ENCODE results near the gene METTL22.

Gene METTL22

DNA sequence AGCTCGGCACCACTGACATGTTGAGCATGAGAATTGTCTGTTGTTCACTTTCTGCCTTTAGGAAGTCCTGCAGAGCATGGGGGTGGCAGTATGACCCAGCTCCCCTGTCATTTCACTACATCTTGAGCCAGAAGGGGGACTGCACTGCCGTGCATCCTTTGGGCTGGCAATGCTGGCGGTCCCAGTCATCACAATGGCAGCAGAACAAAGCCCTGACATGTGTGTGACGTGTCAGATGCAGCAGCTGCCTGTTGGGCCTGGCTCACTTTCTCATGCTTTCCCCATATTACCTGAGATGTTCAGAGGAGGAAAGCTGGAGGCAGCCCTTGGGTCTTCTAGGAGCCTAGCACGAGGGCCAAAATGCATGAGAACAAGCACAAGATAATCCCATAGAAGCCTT lies 46.6 kb downstream of the METTL22 start:
- DNase-seq (ENCODE audit: low spot score) = no peak

DNA sequence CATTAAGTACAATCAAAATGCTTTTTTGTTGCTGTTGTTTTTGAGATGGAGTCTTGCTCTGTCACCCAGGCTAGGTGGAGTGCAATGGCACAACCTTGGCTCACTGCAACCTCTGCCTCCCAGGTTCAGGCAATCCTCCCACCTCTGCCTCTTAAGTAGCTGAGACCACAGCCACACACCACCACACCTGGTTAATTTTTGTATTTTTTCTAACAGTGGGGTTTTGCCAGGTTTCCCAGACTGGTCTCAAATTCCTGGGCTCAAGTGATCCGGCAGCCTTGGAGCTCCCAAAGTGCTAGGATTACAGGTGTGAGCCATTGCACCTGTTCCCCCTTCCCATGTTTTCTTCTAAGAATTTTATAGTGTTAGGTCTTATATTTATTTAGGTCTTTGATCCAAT lies 48.0 kb downstream of the METTL22 start:
- DNase-seq (ENCODE audit: low spot score) = no peak

DNA sequence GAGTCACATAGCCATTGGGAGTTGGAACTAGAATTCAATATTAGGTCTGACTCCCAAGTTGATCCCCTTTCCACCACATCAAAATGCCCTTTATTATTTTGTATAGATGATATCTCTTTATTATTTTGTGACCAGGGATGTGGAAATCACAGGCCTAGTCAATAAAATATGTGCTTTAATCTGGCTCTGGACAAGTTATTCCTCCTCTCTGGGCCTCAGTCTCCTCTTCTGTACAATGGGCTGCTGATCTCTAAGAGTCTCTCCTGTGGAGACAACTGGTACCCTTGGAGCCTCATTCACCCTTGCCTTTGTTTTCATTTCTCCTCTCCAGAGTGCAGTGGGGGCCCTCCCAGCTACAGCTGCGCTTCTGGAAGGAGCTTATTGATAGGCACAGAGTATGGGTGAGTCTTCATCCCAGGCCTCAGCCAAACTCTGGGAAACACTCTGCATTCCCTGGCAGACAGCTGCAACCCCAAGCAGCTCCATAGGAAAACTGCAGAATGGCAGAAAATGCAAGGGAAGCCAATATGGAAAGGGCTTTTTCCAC lies 48.6 kb downstream of the METTL22 start:
- no peak for DNase-seq (ENCODE audit: low spot score)

DNA sequence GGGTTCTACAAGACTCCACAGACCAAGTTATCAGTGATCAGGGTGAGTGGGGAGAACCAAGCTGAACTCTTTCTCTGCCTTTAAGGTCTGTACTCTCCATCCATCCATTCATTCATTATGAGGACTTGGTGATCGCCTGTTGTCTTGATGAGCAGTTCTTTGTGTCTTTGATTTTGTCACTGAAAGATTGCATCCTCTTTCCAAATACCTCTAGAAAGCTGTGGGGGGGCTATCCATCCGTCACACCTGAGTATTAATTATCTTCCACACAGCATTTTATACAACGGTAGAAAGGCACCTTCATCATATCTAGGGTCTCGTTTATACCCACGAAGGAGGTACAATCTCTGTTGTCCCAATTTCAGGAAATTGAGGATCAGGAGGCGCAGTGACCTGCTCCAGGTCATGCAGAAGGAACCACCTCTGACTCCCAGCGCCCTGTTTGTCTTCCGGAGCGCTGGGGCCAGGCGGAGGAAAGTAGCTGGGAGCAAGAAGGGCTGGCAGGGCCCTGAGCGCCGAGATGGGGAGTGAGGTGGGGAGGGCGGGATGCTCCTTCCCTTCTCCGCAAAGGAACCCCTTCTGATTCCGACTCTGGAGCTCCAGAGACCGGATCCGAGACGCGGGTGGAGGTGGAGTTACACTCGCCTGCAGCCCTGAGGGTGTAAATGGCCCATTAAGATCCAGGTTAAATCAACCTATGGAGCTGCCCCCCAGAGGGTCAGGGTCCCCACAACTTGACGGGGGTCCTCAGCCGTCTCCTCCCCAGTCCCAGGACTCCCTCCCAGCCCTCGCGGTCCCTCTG lies 52.3 kb downstream of the METTL22 start:
- no peak for DNase-seq (ENCODE audit: low spot score)

DNA sequence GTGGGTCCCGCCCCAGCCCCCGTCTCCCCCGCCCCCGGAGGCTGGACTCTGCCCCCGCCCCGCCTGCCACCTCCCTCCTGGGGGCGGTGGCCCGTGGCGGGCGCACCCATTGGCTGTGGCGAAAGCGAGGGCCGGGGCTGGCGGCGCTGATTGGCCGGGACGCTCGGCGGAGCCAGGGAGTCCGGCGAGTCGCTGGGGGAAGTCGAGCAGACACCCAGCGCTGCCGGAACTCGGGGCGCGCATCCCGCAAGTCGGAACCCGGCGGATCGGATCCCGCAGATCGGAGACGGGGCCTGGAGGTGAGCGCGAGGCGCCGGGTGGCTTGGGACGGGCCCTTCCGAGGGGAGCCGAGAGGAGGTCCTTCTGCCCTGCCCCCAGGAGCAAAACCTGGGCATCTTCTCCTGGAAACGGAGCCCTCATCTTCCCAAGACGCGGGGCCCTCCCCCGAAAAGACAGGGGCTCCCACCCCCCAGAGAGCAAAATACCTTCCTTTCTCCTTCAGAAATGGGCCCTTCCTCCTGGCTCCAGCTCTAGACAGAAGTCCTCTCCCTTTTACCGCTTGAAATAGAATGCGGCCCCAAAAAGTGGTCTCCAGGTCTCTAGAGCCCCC lies 53.0 kb downstream of the METTL22 start, which contains the start of gene ABAT:
Gene ABAT (plus strand): TSS at position 205 of the 610 bp plus-strand sequence. CDS start 61,123 bp downstream, outside the sequence.
- DNase-seq (ENCODE audit: low spot score) = peak; percentile 90

DNA sequence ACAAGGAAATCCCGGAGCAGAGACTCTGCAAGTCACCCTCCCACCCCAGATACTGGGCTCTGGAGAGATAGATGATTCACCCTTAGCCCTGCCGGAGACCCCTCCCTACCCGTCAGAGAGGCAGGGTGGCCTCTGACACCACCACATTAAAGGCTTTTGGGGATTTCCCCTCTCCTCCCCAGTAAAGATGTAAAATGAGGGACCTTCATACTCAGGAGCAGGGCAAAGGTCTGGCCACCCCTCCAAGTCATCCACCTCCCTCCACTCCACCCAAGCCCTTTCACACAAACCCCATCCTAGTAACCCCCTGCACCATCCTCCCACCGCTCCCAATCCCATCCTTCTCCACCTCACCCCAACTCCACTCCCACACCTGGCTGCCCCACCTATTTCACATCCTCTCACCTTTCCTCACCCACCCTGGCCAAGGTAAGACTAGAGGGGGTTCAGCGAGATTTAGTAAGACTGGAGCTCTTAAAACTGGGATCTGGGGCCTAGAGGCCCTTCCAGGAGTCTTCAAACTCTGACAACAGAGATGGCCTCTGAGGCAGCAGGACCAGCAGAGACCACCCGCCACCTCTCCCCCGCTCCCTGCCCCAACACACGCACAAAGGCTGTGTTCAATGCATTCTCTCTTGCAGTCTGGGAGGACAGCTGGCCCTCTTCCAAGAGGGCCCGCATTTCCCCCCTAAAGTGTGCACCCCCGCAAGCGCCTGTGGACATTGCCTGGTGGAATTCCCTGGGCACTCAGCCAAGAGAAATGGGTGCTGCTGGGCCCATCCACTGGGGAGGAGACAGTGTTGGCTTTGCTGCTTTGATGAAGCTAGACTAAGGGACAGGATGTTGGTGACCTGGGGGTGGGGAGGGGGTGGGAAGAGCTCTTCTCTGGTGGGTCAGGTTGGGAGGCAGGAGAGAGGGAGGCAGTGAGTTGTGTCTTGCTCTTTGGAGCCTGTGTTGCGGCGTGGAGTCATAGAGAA lies 54.0 kb downstream of the METTL22 start:
- peak; percentile 24 for DNase-seq (ENCODE audit: low spot score)

DNA sequence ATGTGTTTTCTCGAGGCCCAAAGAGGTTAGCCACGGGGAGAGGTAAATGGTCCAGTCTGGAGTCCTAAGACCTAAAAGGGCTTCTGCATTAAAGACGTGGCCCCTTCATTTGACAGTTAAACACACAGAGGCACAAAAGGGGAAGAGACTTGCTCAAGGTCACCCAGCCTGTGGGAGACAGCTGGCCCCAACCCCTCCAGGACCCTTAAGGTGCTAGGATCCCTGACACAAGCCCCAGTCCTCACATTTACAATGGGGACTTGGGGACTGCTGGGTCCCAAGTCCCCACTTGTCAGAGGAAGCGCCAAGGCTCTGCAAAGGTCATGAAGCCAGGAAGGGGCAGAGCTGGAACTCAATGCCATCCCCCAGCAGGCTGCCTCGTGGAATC lies 54.7 kb downstream of the METTL22 start:
- no peak for DNase-seq (ENCODE audit: low spot score)

DNA sequence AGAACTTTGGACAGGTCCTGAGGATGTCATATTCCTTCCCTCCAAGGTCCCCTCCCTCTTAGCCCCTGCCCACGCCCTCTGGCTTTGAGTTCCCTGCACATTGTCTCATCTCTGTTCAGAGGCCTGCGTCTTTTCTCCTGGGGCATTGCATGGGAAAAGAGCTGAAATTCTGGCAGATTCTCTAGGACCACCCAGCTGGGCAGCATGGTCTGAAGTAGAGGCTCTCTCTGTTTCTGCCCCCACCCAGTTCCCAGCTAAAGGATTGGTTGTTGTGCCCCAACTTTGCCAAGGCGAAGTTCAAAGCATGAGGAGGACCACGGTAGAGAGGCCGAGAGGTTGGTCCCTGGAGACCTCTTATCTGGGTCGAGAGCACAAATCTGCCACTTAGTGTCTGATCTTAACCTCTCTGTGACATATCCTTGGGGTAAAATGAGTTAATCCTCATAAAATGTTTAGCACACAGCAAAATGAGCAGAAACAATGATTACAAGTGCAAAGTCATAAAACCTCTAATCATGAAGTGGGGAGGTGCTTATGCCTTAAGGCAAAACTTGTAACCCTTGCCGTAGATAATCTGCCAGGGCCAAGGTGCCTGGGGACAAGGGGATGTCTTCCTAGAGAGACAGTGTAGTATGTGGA lies 55.4 kb downstream of the METTL22 start:
- no peak for DNase-seq (ENCODE audit: low spot score)

DNA sequence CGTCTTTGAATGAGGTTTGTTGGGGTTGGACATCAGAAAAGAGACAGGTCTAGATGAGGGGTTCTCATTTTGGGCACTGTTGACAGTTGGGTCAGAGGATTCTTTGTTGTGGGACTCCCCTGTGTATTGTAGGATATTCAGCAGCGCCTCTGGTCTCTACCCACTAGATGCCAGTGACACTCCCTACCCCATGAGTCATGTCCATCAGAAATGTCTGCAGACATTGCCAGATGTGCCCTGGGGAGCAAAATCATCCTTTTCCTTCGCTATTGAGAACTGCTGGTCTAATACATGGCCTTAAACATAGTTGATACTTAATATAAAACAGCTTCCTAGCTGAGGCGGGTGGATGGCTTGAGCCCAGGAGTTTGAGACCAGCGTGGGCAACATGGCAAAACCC lies 56.0 kb downstream of the METTL22 start:
- DNase-seq (ENCODE audit: low spot score) = no peak

DNA sequence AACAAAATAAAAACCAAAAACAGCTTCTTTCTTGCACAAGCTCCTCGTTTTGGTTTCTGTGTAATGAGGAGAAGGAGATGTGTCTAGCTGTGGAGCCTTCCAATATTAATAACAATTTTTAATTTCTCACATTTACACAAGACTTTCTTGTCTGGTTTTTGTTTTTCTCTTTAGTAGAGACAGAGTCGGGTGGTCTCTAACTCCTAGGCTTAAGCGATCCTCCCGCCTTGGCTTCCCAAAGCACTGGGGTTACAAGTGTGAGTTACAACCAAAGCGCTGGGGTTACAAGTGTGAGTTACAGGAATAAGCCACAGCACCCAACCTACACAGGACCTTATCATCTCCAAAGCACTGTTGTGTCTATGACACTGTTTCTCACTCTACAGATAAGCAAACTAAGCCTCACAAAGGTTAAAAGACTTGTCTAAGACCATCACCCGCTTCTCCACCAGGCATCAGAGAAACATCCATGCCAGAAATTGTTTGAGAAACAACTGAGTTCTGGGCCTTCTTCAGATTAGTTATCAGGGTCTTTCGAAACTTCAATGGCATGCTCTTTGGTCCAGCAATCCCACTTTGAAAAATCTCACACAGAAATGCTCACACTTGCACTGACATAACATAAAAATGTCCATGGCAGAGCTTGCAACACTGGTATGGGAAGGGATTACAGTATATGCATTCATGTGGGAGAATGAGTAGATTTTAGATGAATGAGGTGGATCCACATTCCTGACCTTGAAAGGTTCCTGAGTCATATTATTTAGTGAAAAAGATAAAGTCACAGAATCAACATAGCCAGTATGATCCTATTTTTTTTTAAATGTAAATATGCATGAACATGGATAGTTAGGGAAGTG lies 56.8 kb downstream of the METTL22 start:
- DNase-seq (ENCODE audit: low spot score) = no peak

DNA sequence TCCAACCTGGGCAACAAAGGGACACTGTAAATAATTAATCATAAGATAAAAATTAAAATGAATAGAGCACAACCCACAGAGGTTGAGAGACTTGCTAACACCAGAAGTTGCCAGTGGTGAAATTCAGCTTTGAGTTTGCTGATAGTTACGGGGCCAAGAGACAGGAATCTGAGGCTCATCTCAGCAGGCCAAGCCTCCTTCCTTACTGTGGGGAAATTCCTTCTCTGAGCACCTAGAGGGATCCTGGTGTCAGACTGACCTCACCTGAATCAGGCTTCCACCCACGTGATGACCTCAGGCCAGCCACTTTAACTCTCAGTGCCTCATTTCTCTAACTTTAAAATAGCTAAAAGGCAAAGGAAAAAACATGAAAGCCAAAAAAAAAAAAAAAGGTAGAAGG lies 57.7 kb downstream of the METTL22 start:
- no peak for DNase-seq (ENCODE audit: low spot score)

DNA sequence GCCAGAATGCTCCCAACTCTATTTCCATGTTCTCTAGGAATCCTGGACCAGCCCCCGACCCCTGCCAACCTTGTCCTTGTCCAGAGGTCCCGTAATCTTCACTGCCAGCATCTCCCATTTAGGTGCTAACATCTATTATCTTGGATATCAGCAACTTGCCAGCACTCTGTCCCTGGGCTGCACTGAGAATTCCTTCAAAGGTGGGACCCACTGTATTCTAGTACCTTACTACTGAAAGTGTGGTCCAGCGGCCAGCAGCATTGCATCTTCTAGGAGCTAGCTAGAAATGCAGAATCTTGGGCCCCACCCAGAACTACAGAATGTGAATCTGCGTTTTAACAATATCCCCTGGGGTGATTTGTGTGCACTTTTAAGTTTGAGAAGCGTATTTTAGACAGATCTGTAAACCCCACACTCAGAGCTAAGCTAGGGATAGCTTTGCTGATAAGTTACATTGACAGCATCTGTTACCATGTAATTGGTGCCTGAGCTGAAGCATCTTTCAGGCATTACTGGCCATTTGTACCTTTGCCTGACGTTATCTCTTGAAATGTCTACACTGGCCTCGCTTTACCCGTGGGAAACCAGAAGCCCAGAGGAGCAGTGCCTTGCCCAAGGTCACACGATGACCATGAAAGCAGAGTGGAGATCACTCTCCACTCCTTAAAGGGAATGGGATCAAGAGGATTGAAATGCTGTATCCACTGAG lies 61.2 kb downstream of the METTL22 start:
- no peak for DNase-seq (ENCODE audit: low spot score)

DNA sequence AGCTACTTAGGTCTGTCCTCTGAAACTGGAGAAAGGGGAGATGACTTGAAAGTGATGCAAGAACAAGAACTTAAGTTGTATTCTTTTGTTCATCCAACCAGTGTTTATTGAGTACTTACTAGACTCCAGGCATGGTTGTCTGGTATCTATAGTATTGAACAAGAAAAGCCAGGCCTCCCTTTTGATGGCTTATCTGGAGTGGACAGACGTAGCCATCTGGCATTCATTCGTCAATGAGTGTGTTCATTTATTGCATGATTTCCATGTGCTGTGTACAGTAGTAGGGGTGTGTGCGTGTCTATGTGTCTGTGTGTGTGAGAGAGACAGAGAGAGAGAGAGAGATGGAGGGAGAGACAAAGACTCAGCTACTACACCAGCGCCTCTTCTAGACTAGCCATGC lies 62.1 kb downstream of the METTL22 start:
- no peak for DNase-seq (ENCODE audit: low spot score)

DNA sequence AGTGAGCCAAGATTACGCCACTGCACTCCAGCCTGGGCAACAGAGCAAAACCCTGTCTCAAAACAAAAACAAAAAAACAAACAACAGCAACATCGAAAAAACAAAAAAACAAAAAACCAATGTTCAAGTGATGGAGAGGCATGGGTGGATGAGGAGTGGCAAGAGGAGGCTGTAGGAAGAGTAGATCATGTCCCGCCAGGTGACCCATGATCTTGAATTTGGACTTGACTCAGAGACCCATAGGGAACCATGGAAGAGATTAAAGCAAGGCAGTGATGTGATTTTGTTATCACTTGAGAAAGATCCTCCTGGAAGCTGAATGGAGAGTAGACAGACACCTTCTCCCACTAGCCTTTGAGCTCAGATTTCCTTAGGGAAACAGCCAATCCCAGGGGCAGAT lies 64.1 kb downstream of the METTL22 start:
- no peak for DNase-seq (ENCODE audit: low spot score)

DNA sequence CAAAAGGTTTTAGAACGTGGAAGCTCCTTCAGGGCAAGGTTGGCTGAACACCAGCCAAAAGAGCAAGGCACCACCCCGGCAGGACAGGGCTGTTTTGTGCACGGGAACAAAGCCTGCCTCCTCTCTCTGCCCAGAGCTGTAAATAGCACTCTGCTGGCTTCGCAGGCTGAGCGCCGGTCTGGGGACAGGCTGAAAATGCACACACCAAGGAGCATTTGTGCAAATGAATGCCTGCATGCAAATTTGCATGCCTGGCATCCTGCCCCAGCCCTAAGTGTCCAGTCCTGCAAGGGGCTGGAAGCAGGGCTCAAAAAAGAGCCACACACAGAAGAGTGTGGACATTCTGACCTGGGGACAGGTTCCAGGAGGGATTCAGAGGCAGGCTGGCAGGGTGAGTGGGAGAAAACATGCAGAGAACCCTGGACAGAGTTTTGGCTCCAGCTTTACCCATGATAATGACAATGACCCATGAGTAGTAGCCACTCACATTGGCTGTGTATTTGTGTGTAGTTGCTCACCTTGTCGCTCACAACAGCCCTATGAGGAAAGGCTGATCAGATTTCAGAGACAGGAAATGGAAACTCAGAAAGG lies 64.6 kb downstream of the METTL22 start:
- no peak for DNase-seq (ENCODE audit: low spot score)

DNA sequence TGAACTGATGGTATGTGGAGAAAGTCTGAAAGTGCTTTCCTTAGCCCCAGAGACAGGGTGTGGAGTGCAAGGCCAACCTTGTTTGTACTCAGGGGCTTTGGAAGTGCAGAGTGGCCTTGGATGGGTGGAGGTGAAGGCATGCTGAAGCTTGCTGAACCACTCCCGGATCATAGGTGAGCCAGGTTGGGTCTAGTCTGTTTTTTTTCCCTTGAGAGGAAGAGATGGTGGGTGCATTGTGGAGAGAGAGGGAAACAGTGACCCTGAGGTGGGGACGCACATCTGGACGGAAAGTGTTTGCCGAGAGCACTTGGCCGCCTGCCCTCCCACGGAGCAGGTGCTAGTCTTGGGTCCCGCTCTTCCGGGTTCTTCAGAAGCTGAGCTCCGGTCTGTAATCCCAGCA lies 65.4 kb downstream of the METTL22 start:
- no peak for DNase-seq (ENCODE audit: low spot score)

DNA sequence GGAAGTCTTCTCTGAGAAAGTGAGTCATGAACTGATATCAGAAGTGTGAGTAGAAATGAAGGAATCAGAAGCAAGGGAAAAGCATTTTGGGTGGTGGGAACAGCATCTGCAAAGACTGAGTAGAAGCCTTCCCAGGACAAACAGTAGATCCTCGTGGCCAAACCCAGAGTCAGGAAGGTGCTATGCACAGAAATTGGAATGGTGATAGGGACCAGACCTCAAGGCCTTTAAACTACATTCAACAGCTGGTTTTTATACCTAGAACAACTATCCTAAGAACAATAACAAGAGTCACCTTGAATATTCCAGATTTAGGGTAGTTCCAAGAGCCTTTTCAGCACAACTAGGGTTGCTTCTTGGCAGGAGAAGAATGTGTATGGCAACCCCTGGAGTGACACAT lies 68.2 kb downstream of the METTL22 start:
- no peak for DNase-seq (ENCODE audit: low spot score)

DNA sequence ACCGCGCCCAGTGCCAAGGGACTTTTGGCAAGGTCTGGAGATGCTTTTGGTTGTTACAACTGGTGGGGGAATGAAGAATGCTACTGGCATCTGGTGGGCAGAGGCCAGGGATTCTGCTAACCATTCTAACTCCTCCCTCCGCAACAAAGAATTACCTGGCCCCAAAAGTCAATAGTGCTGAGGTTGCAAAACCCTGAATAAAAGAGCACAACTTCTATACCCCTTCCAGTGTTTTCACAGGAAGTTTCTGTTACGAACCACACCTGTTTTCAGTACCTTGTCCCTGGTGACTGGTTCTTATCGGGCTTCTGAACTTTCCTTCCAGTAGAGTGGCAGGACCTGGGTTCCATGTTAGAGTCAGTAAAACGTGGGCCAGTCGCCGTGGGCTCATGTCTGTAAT lies 70.2 kb downstream of the METTL22 start:
- DNase-seq (ENCODE audit: low spot score) = no peak

DNA sequence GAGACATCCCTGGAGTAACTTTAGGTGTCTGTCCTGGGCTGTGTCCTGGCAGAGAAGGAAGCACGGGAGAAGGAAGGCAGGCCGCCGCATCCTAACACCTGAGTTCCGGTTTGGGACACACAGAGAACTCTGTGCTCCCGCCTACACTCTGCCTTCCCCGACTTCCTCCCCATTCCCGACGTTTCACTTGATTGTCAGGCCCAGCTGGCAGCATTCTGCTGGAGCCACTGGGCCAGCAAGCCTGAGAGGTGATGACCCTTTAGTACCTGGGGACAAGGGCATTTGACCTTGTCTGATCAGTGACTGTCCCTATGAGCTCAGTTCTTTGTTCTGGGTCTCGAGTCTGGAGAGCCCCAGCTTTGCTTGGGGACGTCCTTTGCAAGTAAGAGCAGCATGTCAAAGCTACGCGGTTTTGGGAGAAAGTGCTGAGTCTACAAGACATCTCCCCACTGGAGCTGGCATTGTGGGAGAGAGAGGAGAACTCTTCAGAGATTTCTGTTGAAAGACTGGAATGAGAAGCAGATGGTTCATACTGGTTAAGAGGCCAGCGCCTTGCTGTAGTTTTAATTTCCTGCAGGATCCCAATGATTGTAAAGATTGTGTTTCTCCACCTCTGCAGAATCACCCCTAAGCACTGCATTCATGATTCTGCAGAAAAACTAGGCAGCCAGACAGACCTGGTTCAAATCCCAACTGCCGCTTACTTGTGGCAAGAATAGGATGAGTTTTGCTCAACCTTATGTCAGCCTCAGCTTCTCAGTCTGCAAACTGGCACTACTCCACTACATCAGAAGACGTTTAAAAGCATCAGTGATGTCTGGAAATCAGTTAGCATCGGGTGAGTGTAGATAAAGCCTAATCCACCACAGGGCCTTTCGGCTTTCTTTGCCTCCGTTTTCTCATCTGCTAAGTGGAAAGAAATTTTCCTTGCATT lies 73.6 kb downstream of the METTL22 start:
- DNase-seq (ENCODE audit: low spot score) = no peak

Data from activated CD4-positive, alpha-beta T cell treated with anti-CD3 and anti-CD28 coated beads, Interleukin-2, Interleukin-4, amounts not matched to agents 100 ng/mL and 50 ng/mL, durations not matched to agents 16 hours and 8 hours (primary cell).